Glutamatergic neuron (in vitro differentiated cells): ENCODE results near the gene ADSS1. TPM values are rescaled to one million over a fixed set of nuclear protein-coding genes. Genes with fewer than 3 reads are reported as not detected.

Source experiments
- DNase-seq: peaks from one replicate; pipeline ENCODE4 v3.0.0; 2022
- H3K27ac Mint-ChIP-seq: one replicate; pipeline ENCODE4 v1.8.0; 2020; ENCODE audit warnings: mild to moderate bottlenecking, mixed read lengths, inconsistent platforms; ENCODE audit not compliant: unreplicated experiment
- H3K27me3 Mint-ChIP-seq: one replicate; pipeline ENCODE4 v1.8.0; 2020; ENCODE audit warnings: mild to moderate bottlenecking, moderate library complexity, mixed read lengths, inconsistent platforms; ENCODE audit not compliant: unreplicated experiment
- H3K36me3 Mint-ChIP-seq: one replicate; pipeline ENCODE4 v1.8.0; 2020; ENCODE audit warnings: mild to moderate bottlenecking, mixed read lengths, inconsistent platforms; ENCODE audit not compliant: unreplicated experiment
- H3K4me1 Mint-ChIP-seq: one replicate; pipeline ENCODE4 v1.8.0; 2020; ENCODE audit warnings: mild to moderate bottlenecking, low read depth, mixed read lengths, inconsistent platforms; ENCODE audit not compliant: unreplicated experiment
- H3K4me3 Mint-ChIP-seq: one replicate; pipeline ENCODE4 v1.8.0; 2020; ENCODE audit warnings: mild to moderate bottlenecking, mixed read lengths, inconsistent platforms; ENCODE audit not compliant: unreplicated experiment
- H3K9me3 Mint-ChIP-seq: one replicate; pipeline ENCODE4 v1.8.0; 2020; ENCODE audit warnings: mild to moderate bottlenecking, moderate library complexity, mixed read lengths, inconsistent platforms; ENCODE audit not compliant: unreplicated experiment
- CTCF ChIP-seq: fragments of 200-600 bp; sonication (generic); IDR thresholded peaks from one replicate; pipeline ENCODE4 v1.5.0; 2021; ENCODE audit not compliant: partially characterized antibody, unreplicated experiment
- total RNA-seq: library from RNA; stranded (reverse); fragmentation: NEBNext Ultra II Directional; extraction: Animal tissue kit (Norgen Biotek cat#: 25700); gene quantifications from one replicate; pipeline ENCODE4 v1.2.1, GENCODE V29; 2021; ENCODE audit not compliant: unreplicated experiment

The ADSS1 gene
- total RNA-seq, 1 donor from 2014 or later, result 45.1 TPM

DNA sequence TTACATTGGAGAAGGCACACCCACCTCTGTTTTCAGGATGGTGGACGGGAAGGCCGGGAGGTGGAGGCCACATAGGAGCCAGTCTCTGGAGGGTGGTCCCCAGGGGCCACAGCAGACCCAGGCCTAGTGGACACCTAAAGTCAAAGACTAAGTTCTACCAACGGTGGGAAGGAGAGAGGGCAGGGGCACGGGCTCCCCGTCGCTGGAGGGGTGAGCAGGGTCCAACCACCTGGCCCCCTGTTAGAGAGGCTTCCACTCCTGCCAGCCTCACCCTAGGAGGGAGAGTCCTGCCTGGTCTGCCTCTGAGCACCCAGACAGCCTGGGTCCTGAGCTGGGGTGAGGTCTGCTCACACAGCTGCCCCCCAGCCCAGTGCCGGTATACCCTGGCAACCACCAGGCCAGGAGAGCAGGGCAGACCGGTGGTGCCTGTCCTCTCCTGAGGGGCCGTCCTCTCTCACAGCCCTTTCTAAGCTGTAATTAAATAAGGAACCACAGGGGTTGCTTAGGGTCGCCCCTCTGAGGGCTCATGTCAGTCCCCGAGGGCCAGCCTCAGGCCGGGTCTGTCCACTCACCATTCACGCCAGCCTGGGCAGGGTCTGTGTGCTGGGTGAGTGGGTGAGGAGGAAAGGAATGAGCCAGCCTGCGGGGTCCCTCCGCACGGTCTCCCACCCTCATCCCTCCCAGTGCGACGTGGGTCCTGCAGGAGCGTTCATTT is 32.3 kb upstream of the ADSS1 start:
- no peaks in the 10 kb centered on the region for H3K27me3 Mint-ChIP-seq
- H3K9me3 Mint-ChIP-seq, result peaks cover 3% of the 10 kb centered on the region
- no peaks in the 10 kb centered on the region for H3K36me3 Mint-ChIP-seq
- H3K27ac Mint-ChIP-seq, result no peak overlapping the region
- no peak overlapping the region for H3K4me3 Mint-ChIP-seq
- H3K4me1 Mint-ChIP-seq, result no peaks in the 10 kb centered on the region
- TF ChIP-seq CTCF, result no peak
- DNase-seq, result no peak

DNA sequence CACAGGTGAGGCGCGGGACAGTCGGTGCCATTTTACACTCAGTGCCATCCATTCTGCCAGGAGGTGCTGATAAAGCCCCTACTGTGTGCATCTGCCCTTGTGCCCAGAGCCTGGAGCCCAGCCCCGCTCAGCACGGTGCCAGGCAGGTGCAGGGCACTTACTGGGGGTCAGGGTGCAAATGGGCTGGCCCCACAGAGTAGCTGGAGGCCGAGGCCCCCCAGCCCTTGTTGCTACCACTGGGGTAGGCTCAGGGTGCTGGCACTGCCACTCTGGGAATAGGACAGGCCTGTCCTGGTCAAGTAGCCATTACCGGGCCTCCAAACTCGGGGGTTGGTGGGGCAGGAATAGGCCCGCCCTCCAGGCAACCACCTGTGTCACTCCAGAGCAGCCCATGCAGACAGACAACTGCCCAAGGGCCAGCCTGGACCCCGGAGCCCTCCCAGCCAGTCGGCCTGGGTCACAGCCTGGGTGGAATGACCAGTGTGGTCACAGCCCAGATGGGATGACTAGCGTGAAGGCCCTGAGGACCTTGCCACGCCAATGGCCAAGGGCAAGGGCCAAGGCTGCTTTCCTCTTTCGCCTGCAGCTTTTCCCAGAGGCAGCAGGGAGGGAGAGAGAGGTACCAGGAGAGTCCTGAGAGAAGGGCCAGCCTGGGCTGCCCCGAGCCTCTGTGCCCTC is 31.6 kb upstream of the ADSS1 start:
- TF ChIP-seq CTCF, result no peak
- H3K27ac Mint-ChIP-seq, result no peak overlapping the region
- no peaks in the 10 kb centered on the region for H3K36me3 Mint-ChIP-seq
- no peak overlapping the region for H3K4me3 Mint-ChIP-seq
- H3K9me3 Mint-ChIP-seq, result peaks cover 2% of the 10 kb centered on the region
- H3K27me3 Mint-ChIP-seq, result no peaks in the 10 kb centered on the region
- DNase-seq, result no peak
- H3K4me1 Mint-ChIP-seq, result no peaks in the 10 kb centered on the region

GRCh38 chr14:104692939-104693315 is 31.1 kb upstream of the ADSS1 start:
- no peaks in the 10 kb centered on the region for H3K4me1 Mint-ChIP-seq
- TF ChIP-seq CTCF, result no peak
- H3K36me3 Mint-ChIP-seq, result no peaks in the 10 kb centered on the region
- DNase-seq, result no peak
- no peaks in the 10 kb centered on the region for H3K27me3 Mint-ChIP-seq
- H3K9me3 Mint-ChIP-seq, result peaks cover 2% of the 10 kb centered on the region
- no peak overlapping the region for H3K27ac Mint-ChIP-seq
- no peak overlapping the region for H3K4me3 Mint-ChIP-seq

DNA sequence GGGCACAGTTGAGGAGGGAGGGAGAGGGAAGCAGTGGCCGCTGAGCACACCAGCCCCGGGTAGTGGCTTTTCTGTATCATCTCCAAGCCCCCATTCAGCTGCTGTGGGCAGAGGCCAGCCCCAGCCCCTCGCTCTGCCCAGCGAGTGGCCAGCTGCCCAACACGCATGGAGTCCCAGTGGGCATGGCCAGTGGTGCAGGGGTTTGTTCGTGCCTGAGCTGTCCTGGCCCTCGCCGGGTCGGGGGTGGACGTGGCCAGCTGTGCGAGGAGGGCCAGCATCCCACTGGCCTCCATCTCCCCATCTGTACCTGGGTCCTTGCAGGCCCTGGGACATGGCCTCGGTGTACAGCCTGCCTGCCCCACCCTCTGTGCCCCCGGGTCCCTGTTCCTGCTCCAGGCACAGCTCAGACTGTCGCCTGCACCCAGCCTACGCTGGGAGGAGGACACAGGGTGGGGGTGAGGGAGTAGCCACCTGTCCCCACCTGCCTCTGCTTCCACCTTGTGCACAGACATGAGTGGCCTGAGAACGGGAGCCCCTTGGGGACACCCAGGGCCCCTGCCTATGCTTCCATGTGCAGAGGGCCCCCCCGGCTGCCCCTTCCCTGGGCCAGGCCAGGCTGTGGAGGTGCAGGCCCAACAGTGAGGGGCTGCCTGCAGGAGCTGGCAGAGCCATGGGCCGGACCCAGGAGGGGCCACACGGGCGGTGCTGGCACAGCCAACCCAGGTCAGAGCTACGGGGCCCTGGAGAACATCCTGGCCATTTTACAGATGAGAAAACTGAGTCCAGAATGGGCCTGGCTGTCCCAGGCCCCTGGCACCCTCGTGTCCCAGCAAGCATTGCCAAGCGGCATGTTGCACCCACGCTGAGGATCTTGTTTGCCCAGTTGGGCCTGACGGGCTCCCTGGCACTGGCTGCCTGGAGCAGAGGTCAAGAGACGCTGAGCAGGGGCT is 30.3 kb upstream of the ADSS1 start:
- H3K4me3 Mint-ChIP-seq, result no peak overlapping the region

More for the DNA sequence above, 30.3 kb upstream of the ADSS1 start:
- TF ChIP-seq CTCF, result no peak
- Mint-ChIP-seq H3K27ac (no peak overlapping the region), H3K27me3 (peaks cover 5% of the 10 kb centered on the region), H3K36me3 (no peaks in the 10 kb centered on the region), H3K4me1 (no peaks in the 10 kb centered on the region), H3K9me3 (peaks cover 2% of the 10 kb centered on the region)
- no peak for DNase-seq
